Measurements from ENCODE around the gene UVRAG.

Gene UVRAG

GRCh38 chr11:76119779-76120178, 304.8 kb downstream of the UVRAG start:
- no peak for DNase-seq (ENCODE audit: low spot score)

- DNase-seq (ENCODE audit: low spot score), result peak; percentile 26
Measured at GRCh38 chr11:76120513-76121101, 305.6 kb downstream of the UVRAG start.

GRCh38 chr11:76123248-76123647, 308.2 kb downstream of the UVRAG start:
- DNase-seq (ENCODE audit: low spot score), result no peak

GRCh38 chr11:76124905-76125770, 310.1 kb downstream of the UVRAG start:
- no peak for DNase-seq (ENCODE audit: low spot score)

- DNase-seq (ENCODE audit: low spot score), result no peak
Measured at GRCh38 chr11:76129729-76130128, 314.7 kb downstream of the UVRAG start.

GRCh38 chr11:76131142-76131541, 316.1 kb downstream of the UVRAG start:
- no peak for DNase-seq (ENCODE audit: low spot score)

- no peak for DNase-seq (ENCODE audit: low spot score)
Measured at GRCh38 chr11:76131671-76132631, 316.9 kb downstream of the UVRAG start.

- DNase-seq (ENCODE audit: low spot score), result no peak
Measured at GRCh38 chr11:76134239-76134638, 319.2 kb downstream of the UVRAG start.

- no peak for DNase-seq (ENCODE audit: low spot score)
Measured at GRCh38 chr11:76135491-76135890, 320.5 kb downstream of the UVRAG start.

- no peak for DNase-seq (ENCODE audit: low spot score)
Measured at GRCh38 chr11:76139314-76139713, 324.3 kb downstream of the UVRAG start.

GRCh38 chr11:76140912-76141574, 326.0 kb downstream of the UVRAG start:
- no peak for DNase-seq (ENCODE audit: low spot score)

- DNase-seq (ENCODE audit: low spot score), result no peak
Measured at GRCh38 chr11:76141901-76142588, 327.0 kb downstream of the UVRAG start.

GRCh38 chr11:76143274-76143673, 328.3 kb downstream of the UVRAG start:
- DNase-seq (ENCODE audit: low spot score), result no peak

- no peak for DNase-seq (ENCODE audit: low spot score)
Measured at GRCh38 chr11:76147106-76147740, 332.2 kb downstream of the UVRAG start.

- DNase-seq (ENCODE audit: low spot score), result no peak
Measured at GRCh38 chr11:76148231-76148630, 333.2 kb downstream of the UVRAG start.

GRCh38 chr11:76148941-76149613, 334.1 kb downstream of the UVRAG start:
- DNase-seq (ENCODE audit: low spot score), result no peak

GRCh38 chr11:76149713-76150112, 334.7 kb downstream of the UVRAG start:
- no peak for DNase-seq (ENCODE audit: low spot score)

- no peak for DNase-seq (ENCODE audit: low spot score)
Measured at GRCh38 chr11:76150141-76150540, 335.1 kb downstream of the UVRAG start.

GRCh38 chr11:76151556-76152085, 336.6 kb downstream of the UVRAG start:
- DNase-seq (ENCODE audit: low spot score), result no peak
